Measurements from ENCODE around the gene CDHR5.

The CDHR5 gene

GRCh38 chr11:620201-620600 lies 4.6 kb downstream of the CDHR5 start:
- TF ChIP-seq GATA2 (IDR thresholded peaks at IDR 0.05; ENCODE audit: low read depth, low read length) (no peak), GATA3 (IDR thresholded peaks at IDR 0.05; ENCODE audit: low read depth, low read length) (no peak)

GRCh38 chr11:619628-620050 lies 5.1 kb downstream of the CDHR5 start:
- no peak for TF ChIP-seq GATA3 (IDR thresholded peaks at IDR 0.05; ENCODE audit: low read depth, low read length)
- no peak for TF ChIP-seq GATA2 (IDR thresholded peaks at IDR 0.05; ENCODE audit: low read depth, low read length)

- TF ChIP-seq GATA3 (IDR thresholded peaks at IDR 0.05; ENCODE audit: low read depth, low read length): no peak
- TF ChIP-seq GATA2 (IDR thresholded peaks at IDR 0.05; ENCODE audit: low read depth, low read length): no peak
These were observed 5.7 kb downstream of the CDHR5 start for GRCh38 chr11:618856-619627.

GRCh38 chr11:617912-618682 lies 6.7 kb downstream of the CDHR5 start:
- no peak for TF ChIP-seq GATA2 (IDR thresholded peaks at IDR 0.05; ENCODE audit: low read depth, low read length)
- TF ChIP-seq GATA3 (IDR thresholded peaks at IDR 0.05; ENCODE audit: low read depth, low read length): no peak

GRCh38 chr11:617199-617911 lies 7.4 kb downstream of the CDHR5 start:
- TF ChIP-seq GATA2 (IDR thresholded peaks at IDR 0.05; ENCODE audit: low read depth, low read length): no peak
- TF ChIP-seq GATA3 (IDR thresholded peaks at IDR 0.05; ENCODE audit: low read depth, low read length): no peak

GRCh38 chr11:616320-617198 lies 8.2 kb downstream of the CDHR5 start:
- TF ChIP-seq GATA3 (IDR thresholded peaks at IDR 0.05; ENCODE audit: low read depth, low read length): no peak
- no peak for TF ChIP-seq GATA2 (IDR thresholded peaks at IDR 0.05; ENCODE audit: low read depth, low read length)

- TF ChIP-seq GATA2 (IDR thresholded peaks at IDR 0.05; ENCODE audit: low read depth, low read length): no peak
These were observed 9.0 kb downstream of the CDHR5 start, which contains the start of gene IRF7 for GRCh38 chr11:615504-616319. Gene IRF7, minus strand, starts transcription at chr11:615950. Its CDS starts 586 bp downstream, at chr11:615364.

- TF ChIP-seq GATA3 (IDR thresholded peaks at IDR 0.05; ENCODE audit: low read depth, low read length) (no peak), GATA2 (IDR thresholded peaks at IDR 0.05; ENCODE audit: low read depth, low read length) (no peak)
These were observed 9.9 kb downstream of the CDHR5 start for GRCh38 chr11:614623-615503.

- TF ChIP-seq GATA2 (IDR thresholded peaks at IDR 0.05; ENCODE audit: low read depth, low read length) (no peak), GATA3 (IDR thresholded peaks at IDR 0.05; ENCODE audit: low read depth, low read length) (no peak)
These were observed 10.6 kb downstream of the CDHR5 start for GRCh38 chr11:614021-614622.

- TF ChIP-seq GATA3 (IDR thresholded peaks at IDR 0.05; ENCODE audit: low read depth, low read length) (no peak), GATA2 (IDR thresholded peaks at IDR 0.05; ENCODE audit: low read depth, low read length) (no peak)
These were observed 11.3 kb downstream of the CDHR5 start for GRCh38 chr11:613369-613968.

- TF ChIP-seq GATA2 (IDR thresholded peaks at IDR 0.05; ENCODE audit: low read depth, low read length) (no peak), GATA3 (IDR thresholded peaks at IDR 0.05; ENCODE audit: low read depth, low read length) (no peak)
These were observed 11.8 kb downstream of the CDHR5 start for GRCh38 chr11:612961-613300.

Data from SH-SY5Y (cell line).